NCI-H2107 treated with DMSO at 0.1 percent for 48 hours (cell line): Measurements from ENCODE around the gene DNAJC25.
A peak's percentile ranks its signal among the peaks of the same experiment; 100 is the strongest.
"Not testable (repeated sequence)": the region's sequence is repeated elsewhere in the genome, so short reads cannot be mapped to it uniquely, and the experiment has no call there.

ENCODE experiments used
- DNase-seq: peaks from one replicate; lab custom pipeline; 2025; ENCODE audit not compliant: unreplicated experiment; lab: John Stamatoyannopoulos, UW

Gene DNAJC25

GRCh38 chr9:111663301-111663823 lies 32.2 kb downstream of the DNAJC25 start:
- DNase-seq = peak; percentile 22

GRCh38 chr9:111668026-111668573 lies 37.0 kb downstream of the DNAJC25 start:
- DNase-seq = no peak

- not testable (repeated sequence) for DNase-seq
Measured at GRCh38 chr9:111668601-111669000, 37.5 kb downstream of the DNAJC25 start.

- no peak for DNase-seq
Measured at GRCh38 chr9:111674319-111674718, 43.2 kb downstream of the DNAJC25 start.

- DNase-seq = no peak
Measured at GRCh38 chr9:111676116-111676515, 45.0 kb downstream of the DNAJC25 start.

GRCh38 chr9:111678293-111678692 lies 47.2 kb downstream of the DNAJC25 start:
- DNase-seq = no peak

GRCh38 chr9:111679199-111679598 lies 48.1 kb downstream of the DNAJC25 start:
- DNase-seq = no peak

GRCh38 chr9:111683392-111683791 lies 52.3 kb downstream of the DNAJC25 start:
- no peak for DNase-seq

GRCh38 chr9:111691672-111692329 lies 60.7 kb downstream of the DNAJC25 start:
- peak; percentile 10 for DNase-seq

GRCh38 chr9:111696796-111697195 lies 65.7 kb downstream of the DNAJC25 start:
- no peak for DNase-seq

GRCh38 chr9:111700776-111701175 lies 69.6 kb downstream of the DNAJC25 start:
- DNase-seq = no peak
